OCI-LY1 (cell line): Measurements from ENCODE around the gene PDXDC1.
"Not testable (repeated sequence)": the region's sequence is repeated elsewhere in the genome, so short reads cannot be mapped to it uniquely, and the experiment has no call there.

ENCODE experiments used
- CTCF ChIP-seq: fragments of 200-600 bp; sonication (generic), shearing (Covaris generic); IDR thresholded peaks from 2 replicates; pipeline ENCODE4 v1.5.1; 2017; ENCODE audit warnings: mild to moderate bottlenecking, antibody characterized with exemption, low read length, moderate library complexity, mixed read lengths
- EZH2 ChIP-seq: fragments of 200-600 bp; sonication (generic), shearing (Covaris generic); IDR thresholded peaks from 2 replicates; pipeline ENCODE4 v1.8.0; 2017; ENCODE audit warnings: borderline replicate concordance, mixed run types, mild to moderate bottlenecking, antibody characterized with exemption, low read length, moderate library complexity, mixed read lengths

- TF ChIP-seq EZH2, CTCF: not testable (repeated sequence)
These were observed 32.1 kb upstream of the PDXDC1 start for GRCh38 chr16:14942686-14943085.
